HL-60/S4 (cell line): ENCODE data around the gene CENPO.

Source experiments
- in situ Hi-C: fragments of 300-500 bp; cut with MboI; formaldehyde crosslinking; loops from 2 replicates; pipeline ENCODE4 v1.14.3; 2022; ENCODE audit warnings: low sequenced_read_pairs

The CENPO gene

DNA sequence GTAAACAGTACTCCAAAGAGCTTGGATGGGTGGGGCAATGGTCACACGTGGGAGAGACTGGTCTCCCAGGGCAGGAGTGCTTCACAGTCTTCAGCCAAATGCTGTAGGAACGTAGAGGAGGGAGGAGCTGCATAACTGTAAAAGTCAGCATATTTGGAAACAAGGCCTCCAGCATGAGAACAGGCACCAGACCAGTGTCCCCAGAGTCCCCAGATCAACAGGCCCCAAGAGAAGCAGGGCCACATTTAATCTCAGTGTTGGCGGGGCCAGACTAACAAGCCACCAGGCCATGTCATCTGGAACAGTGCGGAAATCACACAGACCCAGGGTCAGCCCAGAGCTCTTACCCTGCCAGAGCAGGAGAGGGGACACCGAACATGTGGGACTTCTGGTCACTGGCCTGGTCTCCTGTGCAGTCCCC, 63.6 kb downstream of the CENPO start:
- in situ Hi-C loops, result no loop called here

DNA sequence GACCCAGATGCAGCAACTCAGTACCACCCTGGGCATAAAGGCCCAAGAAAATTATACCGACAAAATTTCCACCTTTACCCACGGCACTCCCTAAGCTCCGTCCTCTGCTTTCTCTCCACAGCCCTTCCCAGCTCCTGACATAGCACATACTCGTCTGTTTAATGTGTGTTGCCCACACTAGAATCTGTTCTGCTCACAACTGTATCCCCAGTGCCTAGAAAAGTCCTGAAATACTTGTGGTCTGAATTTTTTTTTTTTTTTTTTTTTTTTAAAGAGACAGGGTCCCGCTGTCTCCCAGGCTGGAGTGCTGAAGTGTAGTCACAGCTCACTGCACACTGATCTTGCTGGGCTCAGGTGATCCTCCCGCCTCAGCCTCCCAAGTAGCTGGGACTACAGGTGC, 64.5 kb downstream of the CENPO start:
- in situ Hi-C loops, result no loop called here

DNA sequence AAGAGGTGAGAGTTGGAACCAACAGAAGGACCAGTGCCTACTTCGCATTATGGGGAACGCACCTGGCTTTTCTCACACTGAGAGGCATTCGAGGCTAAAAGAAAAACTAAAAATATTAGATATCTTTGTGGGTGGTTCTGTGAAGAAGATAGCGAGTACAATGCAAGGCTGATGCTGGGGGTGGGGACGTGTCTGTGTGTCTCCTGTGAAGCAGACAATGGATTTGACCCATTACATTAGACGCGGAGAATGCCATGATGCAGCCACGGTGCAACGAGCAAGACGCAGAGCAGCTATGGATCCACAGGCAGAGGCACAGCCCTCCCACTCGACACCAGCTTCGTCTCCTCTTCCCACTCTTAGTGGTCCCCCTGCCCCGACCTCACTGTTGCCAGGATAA, 65.8 kb downstream of the CENPO start:
- in situ Hi-C loops, result no loop called here

DNA sequence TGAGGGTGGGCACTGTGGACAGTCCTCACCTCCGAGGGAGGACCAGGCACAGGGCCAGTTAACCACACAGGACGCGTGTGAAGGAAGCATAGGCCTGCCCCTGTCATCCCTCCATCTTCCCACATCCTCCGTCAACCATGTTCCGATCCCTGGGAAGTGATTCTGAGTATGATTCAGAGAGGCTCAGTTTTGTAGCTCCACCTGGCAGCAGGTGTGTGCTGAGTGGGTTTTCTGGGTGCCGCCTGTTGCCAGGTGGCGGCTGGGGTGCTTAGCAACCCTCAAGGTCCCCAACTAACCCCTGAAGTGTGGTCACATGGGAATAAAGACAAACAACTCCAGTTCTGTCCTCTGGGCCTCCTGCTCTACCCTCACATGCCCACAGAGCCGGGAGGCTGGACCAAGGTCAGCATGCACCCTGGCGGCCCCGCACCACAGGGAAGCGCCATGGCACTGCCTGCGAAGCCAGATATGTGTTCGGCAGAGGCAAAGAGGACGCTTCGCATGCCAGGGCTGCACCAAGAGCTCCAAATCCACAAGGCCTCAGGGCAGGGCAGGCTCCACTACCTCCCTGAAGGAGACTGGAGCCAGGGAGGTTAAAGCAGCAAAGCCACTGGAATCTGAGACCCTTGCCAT, 66.9 kb downstream of the CENPO start:
- in situ Hi-C loops, result no loop called here

DNA sequence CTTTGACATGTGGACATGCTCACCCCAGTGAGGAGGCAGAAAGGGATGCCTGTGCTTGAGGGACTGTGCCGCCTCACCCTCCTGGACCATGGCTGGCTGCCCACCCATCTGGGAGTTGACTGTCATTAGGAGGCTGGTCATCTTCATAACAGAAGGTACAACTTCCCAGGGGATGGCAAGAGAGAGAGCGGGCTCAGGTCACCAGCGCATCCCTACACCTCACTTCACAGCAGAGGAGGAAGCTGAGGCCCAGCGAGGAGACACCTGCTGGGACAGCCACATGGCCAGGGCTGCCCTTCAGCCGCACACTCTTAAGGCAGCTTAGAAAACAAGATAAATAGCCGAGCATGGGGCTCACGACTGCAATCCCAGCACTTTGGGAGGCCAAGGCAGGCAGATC, 67.4 kb downstream of the CENPO start:
- in situ Hi-C loops, result no loop called here

DNA sequence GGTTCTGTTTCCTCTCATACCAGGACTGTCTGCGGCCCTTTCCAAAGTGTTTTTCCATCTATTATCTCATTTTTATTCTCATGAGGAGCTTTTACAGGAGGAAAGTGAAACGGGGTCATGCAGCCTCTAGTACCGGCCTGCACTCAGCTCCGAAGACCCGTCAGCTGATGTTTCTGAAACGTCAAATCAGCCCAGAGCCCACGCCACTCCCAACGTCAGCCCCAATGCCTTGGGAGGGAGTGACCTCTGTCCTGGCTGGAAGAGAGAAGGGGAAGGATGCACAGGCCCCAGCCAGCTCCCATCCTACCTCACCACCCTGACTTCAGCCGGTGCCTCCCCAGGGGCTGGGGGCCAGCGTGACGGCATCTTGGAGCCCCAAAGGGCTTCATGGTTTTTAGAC, 68.3 kb downstream of the CENPO start:
- in situ Hi-C loops, result no loop called here

DNA sequence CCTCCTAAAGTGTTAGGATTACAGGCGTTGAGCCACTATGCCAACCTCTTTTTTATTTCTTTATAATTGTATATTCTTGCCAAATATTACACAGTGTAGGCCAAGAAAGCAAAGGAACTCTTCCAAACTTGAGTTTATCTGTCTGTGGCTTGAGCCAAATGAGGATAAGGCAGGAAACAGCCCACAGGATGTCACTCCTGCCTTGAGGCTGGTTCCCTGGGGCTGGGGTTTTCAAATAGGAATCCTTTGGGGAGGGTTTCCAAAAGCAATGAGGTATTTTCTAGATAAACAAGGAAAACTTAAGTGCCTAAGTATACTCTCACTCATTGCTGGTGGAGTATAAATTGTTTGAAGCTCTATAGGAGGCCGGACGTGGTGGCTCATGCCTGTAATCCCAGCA, 70.4 kb downstream of the CENPO start:
- in situ Hi-C loops, result no loop called here

DNA sequence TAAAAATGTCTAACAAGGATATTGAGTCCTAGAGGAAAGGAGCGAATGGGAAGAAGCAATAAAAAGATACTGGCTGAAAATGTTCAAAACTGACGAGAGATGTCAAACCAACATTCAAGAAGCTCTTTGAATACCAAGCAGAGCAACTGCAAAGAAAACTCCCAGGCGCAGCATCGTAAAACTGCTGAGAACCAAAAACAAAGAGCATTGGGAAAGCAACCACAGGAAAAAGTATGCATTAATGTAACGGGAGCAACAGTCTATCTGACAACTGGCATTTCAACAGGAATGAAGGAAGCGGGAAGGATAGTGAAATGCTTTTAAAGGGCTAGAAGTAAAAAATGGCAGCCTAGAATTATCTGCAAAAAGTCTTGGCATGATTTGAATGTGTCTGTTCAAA, 73.7 kb downstream of the CENPO start:
- in situ Hi-C loops, result no loop called here

DNA sequence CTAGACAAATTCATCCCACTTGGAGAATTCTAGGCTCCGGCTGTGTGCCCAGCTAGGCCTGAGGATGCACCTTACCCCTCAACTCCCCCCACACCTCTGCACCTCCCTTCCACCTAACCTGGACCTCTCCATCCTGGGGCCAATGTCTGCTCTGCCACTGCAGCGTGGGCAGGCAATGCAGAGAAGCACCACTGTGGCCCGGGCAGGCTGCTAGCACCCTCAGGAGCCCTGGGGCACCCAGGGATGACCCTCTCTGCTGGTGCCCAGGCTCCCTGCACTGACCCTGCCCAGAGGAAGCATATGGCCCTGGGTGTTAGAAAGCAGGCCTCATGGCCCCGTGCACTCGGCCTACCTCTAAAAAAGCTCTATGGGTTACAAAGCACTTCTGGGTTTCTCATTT, 77.2 kb downstream of the CENPO start:
- in situ Hi-C loops, result no loop called here

DNA sequence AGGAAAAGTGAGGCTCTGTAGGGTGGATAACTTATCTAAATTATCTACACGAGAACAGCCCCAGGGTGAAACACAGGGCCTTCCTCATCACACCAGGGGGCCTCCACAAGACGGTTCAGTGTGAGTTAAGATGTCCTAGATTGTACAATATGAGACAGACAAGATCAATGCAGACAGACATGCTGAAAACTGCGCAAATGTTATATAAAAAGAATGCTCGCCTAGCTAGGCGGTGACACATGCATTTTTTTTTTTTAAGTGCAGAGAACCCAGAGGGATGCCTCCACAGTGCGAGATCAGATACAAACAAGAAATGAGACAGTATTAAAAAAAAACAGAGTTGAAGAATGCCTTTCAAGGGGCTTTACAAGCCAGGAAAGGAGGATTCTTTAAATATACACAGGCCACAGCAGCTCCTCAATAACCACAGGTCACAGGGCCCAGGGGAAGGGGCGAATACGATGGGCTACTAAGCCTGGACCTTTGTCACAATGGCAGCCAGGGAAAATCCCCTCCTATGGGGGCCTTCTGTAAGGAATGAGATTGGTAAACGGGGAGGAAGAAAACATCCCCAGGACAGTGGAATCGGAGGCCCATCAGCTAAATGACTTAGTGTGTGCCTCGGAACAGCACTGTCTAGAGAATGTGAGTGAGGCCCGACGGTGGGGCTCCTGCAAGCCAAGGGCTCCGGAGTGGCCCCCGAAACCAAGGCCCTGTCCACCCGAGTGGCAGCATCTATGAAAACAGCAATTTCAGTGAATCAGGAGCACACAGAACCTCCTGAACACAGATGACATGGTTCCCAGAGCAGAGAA, 77.9 kb downstream of the CENPO start:
- in situ Hi-C loops, result no loop called here

DNA sequence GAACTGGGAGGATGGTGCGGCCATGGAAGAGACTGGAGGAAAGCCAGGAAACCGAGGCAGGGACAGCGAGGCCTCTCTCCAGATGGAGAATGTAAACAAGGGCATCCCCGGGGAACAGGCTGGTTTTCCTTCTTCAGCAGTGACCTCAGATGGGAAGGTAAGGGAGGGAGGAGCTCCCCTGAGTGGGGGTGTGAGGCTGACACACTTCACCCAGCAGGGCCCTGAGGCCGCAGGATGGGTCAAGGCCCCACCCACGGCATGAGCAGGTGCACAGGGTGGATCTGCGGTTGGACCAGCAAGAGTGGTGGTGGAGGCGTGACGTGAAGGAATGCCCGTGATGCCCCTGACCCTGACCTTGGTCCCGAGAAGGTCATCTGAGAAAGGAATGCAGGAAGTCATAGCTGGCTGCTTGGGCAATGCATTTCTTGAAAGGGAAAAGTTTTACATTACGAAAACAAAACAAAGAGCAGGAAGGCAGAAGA, 78.7 kb downstream of the CENPO start:
- in situ Hi-C loops, result no loop called here
